HPDE6-E6E7 (cell line): ENCODE results near the gene KCNK1.

Experiments
- DNase-seq: peaks from one replicate; pipeline ENCODE4 v3.0.0; 2011; ENCODE audit warnings: missing footprints; ENCODE audit errors: extremely low spot score

The KCNK1 gene

DNA sequence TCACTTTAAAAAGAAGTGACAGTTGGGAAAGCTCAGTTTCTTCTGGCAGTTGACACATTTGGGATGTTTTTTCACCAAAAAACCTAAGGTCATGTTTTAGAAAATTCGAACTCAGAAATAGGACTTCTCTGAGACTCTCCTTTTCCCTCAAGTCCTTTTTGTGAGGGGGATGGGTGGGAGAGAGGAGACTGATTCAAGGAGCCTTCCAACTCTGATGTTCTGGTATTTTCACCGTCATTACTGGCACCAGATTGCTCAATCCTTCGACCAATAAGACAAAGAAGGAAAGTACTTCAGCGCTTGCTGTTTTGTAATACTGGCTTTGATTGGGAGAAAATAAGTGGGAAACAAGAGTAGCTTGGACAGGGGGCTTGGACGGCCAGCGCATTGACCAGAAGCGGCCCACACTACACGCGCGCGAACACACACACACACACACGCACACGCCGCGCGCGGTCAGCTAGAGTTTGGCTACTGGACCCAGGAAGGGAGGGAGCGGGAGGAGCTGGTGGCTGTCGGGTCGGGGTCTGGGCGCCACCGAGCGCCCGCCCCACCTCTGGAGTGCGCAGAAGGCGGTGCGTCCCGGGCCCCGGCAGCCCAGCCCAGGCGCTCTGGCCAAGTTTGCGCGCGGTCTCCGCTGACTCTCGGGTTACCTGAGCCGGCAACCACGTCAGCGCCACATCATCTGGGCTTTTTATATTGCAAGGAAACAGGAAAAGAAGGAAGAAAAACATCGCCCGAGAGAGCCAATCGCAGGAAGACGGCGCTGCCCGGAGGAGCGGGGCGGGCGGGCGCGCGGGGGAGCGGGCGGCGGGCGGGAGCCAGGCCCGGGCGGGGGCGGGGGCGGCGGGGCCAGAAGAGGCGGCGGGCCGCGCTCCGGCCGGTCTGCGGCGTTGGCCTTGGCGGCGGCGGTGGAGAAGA is at the start of gene KCNK1:
TSS of gene KCNK1 (plus strand) at position 855 of the 921 bp plus-strand sequence. CDS start at position 921, 66 bp downstream.
- DNase-seq, result peak; percentile 76

DNA sequence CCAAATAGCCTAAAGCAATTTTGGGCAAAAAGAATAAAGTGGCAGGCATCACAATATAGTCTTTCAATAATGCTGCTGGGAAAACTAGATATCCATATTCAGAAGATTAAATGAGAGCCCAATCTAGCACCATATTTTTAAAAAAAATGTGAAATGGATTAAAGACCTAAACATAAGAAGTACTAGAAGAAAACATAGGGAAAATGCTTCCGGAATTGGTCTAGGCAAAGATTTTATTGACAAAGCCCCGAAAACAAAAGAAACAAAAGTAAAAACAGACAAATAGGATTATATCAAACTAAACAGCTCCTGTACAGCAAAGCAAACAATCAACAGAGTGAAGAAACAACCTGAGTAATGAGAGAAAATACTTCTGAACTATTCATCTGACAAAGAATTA is 48.6 kb upstream of the KCNK1 start:
- no peak for DNase-seq

DNA sequence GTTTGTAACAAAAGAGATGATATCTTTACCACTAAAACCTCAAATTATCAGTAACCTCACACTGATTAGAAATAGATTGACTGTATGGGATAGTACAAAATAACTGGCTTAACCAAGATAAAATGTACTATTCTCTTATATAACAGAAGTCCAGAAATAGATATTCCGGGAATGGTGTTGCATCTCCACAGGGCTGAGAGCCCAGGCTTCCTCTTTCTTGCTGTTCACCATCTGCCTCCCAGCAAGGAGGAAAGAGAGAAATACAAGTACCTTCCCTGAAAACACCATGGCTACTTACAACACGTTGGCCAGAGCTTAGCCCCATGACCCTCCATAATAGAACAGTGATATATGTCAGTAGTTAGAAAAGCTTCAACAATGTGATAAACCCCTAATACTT is 47.0 kb upstream of the KCNK1 start:
- no peak for DNase-seq

- DNase-seq, result no peak
These were observed 44.3 kb upstream of the KCNK1 start for GRCh38 chr1:233569636-233570035.

DNA sequence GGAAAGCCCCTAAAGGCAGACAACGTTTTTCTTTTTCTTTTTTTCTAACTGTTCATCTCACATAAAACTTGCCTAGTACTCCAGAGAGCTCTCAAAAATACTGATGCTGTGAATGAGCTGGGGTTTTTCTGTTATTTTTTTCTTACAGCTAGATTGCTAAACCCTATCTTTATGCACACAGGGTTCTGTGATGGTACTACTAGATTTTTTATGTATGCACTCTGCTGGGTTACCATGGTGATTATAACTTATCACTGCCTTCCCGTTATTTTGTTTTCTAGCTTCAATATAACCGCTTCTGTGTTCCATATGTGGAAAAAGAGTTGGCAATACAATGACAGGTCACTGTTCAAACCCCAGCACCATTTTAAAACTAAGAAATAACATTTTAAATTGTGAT is 43.7 kb upstream of the KCNK1 start:
- DNase-seq, result no peak

GRCh38 chr1:233570706-233571105 is 43.2 kb upstream of the KCNK1 start:
- no peak for DNase-seq

DNA sequence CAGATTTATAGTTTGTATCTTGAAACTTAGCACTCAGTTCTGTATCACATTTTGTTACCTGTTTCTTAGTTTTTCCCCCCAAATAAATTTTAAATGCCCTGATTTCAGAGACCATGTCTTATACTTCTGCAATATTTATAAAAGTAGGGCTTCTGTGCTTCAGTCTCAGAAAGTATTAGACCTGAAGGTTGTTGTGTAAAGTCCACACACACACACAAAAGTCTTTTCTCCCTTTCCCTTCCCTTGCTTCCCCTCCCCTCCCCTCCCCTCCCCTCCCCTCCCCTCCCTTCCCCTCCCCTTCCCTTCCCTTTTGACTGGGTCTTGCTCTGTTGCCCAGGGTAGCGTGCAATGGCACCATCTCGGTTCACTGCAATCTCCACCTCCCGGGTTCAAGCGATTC is 41.0 kb upstream of the KCNK1 start:
- DNase-seq, result no peak

DNA sequence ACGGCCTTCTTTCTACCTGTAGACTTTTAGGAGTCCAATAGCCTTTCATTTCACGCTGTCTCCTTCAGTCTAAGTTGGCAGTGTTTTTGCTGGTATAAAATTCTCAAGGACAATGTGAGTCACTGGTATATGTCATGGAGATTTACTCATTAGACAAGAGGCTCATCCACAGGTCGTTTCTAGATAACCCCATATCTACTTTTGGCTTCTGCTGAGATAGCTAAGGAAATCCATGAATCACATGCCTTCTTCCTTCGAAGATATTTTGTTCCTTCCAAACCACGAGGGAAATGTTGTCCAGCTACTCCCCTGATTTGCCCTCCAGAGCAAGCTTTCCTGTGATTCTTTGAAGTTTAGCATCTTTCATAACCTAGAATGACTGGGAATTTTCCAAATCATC is 38.5 kb upstream of the KCNK1 start:
- DNase-seq, result no peak

DNA sequence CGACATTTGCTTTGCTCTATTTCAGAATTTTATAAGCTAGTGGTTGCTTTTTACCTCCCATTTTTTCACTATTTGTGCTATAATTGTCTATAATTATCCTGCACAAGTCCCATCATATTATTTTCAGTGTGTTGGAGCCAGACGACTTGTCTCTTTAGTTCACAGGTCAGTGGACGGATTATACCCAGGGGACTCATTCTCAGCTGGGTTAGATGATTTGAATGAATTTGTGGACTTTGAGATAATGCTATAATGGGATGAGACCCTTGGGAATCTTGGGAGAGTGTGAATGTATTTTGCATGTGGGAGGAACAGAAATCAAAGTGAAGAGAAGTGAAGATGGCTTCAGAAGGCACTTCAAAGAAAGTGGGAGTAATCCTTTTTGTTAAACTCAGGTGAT is 31.5 kb upstream of the KCNK1 start:
- no peak for DNase-seq

- DNase-seq, result no peak
These were observed 29.5 kb upstream of the KCNK1 start for GRCh38 chr1:233584376-233584775.

DNA sequence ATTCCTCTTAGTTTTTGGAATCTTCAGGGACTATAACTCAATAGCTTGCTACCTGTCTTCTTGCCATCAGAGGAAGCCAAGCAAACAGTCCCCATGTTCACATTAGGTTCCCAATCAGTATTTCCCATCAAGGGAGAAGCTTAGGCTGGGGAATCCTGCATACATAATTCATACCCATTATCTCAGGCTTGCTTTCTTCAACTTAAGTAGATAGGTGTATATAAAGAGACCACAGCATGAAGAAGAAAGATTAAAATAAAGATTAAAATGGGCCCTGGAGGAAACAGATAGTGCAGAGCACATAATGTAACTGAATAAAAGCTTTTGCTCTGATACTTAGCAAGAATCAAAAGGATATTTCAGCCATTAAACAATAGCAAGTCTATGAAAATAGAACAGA is 29.0 kb upstream of the KCNK1 start:
- no peak for DNase-seq

DNA sequence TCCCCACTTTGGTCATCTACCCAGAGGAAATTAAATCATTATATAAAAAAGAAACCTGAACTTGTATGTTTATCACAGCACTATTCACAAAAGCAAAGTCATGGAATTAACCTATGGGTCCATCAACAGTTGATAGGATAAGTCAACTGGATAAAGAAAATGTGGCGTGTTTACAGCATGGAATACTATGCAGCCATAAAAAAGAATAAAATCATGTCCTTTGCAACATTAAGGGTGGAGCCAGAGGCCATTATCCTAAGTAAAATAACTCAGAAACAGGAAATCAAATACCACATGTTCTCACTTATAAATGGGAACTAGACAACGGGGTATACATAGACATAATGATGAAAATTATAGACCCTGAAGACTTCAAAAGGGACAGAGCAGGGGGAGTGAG is 27.6 kb upstream of the KCNK1 start:
- no peak for DNase-seq

DNA sequence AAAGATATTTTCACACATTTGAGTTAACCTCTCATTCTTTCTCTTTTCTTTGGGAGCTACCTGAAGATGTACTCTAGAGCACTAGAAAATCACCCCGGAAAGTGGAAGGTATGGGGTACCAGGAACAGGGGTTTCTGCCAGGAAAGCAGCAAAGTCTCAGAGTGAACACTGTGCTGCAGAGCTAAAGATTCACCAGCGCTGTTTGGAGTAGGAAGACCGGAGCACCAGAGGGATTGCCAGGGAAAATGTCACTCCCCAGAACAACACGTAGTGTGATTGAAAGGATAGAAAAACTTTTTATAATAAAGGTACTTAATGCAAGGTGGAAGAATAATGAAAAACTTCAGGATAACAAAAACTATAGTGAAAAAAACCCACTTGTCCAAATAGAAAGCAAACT is 26.7 kb upstream of the KCNK1 start:
- DNase-seq, result no peak

DNA sequence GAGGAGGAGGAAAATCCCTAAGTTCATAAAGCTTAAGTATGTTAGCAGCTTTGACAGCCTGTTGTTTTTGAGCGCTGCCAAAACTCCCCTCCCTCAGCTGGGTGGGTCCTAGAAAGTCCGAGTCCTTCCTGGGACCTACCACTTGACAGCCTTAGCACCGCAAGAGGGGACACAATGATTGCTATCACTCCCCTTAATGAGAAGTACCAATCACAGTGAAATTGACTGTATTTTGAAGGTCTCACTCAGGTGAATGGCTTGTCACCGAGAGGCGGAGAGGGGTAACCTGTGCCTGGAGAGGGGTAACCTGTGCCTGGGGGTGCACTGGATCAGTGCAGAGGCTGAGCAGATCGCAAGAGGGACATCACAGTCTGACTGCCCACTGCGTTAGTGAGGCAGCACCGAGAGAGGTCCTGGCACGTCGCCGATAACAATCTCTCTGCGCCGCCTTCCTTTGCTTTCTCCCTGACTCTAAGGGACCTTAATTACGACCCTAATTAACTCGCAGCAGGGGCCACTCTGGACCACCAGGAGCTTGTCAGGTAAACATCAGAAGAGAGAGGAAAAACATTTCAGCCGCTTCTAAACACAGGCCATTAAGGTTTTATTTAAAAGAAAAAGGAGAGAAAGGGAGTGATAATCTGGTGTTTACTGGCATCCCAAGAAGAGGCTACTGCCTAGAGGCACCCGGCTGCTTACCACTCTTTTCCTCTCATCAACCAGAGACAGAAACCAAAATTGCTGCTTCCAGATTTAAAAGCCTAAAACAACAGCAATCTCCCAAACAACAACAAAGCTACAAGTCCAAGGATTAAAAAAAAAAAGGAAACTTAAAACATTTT is 25.7 kb upstream of the KCNK1 start:
- DNase-seq, result no peak

DNA sequence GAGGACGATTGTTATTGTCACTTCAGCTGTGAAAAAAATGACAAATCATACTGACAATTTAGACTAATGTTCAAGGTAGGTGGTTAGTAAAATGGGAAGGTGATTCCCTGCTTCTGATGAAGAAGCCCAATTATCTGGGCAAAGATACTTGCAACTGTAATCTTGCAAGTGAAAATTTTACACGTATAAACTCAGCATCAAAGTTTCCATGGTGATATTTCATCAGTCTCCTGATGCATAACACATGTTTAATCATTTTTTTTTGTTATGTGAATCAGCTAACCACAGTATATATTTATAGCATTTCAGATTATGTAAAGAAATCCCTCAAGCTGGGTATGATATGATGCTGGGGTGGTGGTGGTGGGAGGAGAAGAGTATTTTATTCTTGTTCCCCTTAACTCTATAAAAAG is 16.4 kb upstream of the KCNK1 start:
- no peak for DNase-seq

DNA sequence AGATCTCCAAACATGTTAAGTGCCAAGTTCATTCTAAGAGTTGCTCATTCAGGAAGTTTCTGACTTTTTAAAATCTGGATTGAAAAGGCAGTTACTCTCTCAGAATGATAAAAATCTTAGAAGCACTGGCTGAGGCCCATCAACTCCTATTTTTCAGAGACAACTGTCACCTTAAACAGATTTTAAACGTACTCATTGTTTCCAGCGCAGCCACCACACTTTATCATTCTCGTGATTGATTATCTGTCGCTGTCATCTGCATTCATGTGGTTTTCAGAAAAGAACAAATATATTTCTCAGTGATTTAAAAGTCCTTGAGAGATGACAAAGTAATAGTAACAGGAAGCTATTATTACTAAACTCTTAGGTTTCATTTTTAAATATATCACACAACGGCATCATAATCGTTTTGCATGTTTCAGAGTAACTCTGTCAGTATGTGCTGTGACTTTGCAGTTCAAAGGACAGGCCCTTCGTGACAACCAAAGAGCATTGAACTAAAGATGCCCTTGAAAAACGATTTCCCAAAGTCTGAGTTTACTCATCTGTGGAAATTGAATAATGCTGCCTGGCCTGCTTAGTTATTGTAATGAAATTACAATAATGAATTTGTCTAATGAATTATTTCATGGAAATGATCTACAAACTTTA is 14.9 kb upstream of the KCNK1 start:
- no peak for DNase-seq

DNA sequence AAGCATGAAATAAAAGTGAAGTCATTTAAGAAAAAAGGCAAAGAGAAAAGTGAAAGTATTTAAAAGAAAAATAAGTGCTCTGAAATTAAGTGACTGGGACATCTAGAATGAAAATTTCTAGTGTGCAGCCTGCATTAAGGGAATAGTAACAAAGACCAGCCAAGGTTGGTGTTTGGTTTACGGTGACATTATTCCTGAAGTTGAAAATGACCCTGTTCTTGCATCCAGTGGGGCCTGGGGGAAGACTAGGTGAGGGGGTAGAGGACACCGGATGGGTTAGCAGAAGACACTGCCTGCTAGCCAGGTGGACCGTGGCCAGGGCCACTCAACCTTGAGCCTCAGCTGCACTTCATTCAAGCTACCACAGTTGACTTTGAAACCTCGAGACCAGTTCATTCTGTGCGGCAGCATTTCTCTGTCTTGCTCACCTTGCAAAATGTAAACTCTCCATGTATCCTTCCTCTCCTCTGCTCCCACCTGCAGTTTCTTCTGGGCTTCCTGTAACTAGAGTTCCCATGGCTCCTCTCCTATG is 14.3 kb upstream of the KCNK1 start:
- DNase-seq, result no peak

- DNase-seq, result no peak
These were observed 13.4 kb upstream of the KCNK1 start for GRCh38 chr1:233600488-233600887.

DNA sequence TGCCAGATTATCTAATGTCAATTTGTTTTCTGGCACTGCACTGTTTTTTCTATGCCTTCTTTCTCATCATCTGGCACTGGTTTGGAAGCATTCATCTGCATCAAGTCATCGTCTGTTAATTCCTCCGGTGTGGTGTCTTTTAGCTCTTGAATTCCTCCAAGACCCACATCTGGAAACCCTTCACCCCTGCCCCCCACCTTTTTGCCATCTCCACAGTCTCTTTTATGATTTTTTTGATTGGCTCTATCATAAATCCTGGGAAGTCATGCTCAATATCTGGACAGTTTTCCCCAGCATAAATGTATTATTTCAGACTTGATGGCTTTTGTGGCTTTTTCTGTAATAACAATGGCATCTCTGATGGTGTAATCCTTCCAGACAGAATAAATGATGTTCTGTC is 10.4 kb upstream of the KCNK1 start:
- DNase-seq, result no peak

DNA sequence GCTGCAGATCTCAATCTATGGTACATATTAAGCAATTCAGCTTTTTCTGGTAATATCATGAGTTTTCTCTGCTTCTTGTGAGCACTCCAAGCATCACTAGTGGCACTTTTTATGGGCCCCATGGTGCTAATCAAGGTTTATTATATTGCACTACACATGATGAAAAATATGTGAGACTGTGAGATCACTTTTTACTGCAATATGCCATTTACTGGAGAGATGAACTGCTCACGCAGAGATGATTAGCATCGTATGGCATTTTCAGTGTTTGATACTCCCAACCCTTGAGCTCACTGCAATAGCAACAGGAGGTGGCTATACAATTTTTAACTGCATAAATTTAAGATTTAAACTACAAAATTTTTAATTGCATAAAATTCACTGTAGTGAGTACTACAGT is 8.7 kb upstream of the KCNK1 start:
- DNase-seq, result no peak

- no peak for DNase-seq
These were observed 7.1 kb upstream of the KCNK1 start for GRCh38 chr1:233606813-233607212.
